AG10803 (cell line): ENCODE data around the gene FGF2.
A peak's percentile ranks its signal among the peaks of the same experiment; 100 is the strongest.

Source experiments
- DNase-seq: peaks from one replicate; pipeline ENCODE4 v3.0.0; 2010; ENCODE audit warnings: low read depth
- H3K4me3 ChIP-seq: 2 replicates; pipeline ENCODE4 v1.5.1; 2011; ENCODE audit warnings: mild to moderate bottlenecking, low read length, control low read depth
- TF ChIP-seq, protein P1 (sequence below): conservative IDR thresholded peaks from 2 replicates; pipeline ENCODE4 v1.5.1; 2011; ENCODE audit warnings: mild to moderate bottlenecking, low read length, control low read depth, inconsistent platforms

Gene FGF2

DNA sequence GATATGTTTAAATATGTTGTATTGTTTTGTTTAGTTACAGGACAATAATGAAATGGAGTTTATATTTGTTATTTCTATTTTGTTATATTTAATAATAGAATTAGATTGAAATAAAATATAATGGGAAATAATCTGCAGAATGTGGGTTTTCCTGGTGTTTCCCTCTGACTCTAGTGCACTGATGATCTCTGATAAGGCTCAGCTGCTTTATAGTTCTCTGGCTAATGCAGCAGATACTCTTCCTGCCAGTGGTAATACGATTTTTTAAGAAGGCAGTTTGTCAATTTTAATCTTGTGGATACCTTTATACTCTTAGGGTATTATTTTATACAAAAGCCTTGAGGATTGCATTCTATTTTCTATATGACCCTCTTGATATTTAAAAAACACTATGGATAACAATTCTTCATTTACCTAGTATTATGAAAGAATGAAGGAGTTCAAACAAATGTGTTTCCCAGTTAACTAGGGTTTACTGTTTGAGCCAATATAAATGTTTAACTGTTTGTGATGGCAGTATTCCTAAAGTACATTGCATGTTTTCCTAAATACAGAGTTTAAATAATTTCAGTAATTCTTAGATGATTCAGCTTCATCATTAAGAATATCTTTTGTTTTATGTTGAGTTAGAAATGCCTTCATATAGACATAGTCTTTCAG lies 68.8 kb downstream of the FGF2 start:
- TF ChIP-seq, protein P1, sequence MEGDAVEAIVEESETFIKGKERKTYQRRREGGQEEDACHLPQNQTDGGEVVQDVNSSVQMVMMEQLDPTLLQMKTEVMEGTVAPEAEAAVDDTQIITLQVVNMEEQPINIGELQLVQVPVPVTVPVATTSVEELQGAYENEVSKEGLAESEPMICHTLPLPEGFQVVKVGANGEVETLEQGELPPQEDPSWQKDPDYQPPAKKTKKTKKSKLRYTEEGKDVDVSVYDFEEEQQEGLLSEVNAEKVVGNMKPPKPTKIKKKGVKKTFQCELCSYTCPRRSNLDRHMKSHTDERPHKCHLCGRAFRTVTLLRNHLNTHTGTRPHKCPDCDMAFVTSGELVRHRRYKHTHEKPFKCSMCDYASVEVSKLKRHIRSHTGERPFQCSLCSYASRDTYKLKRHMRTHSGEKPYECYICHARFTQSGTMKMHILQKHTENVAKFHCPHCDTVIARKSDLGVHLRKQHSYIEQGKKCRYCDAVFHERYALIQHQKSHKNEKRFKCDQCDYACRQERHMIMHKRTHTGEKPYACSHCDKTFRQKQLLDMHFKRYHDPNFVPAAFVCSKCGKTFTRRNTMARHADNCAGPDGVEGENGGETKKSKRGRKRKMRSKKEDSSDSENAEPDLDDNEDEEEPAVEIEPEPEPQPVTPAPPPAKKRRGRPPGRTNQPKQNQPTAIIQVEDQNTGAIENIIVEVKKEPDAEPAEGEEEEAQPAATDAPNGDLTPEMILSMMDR, result no peak
- H3K4me3 ChIP-seq, result no peak overlapping the region
- DNase-seq, result no peak

DNA sequence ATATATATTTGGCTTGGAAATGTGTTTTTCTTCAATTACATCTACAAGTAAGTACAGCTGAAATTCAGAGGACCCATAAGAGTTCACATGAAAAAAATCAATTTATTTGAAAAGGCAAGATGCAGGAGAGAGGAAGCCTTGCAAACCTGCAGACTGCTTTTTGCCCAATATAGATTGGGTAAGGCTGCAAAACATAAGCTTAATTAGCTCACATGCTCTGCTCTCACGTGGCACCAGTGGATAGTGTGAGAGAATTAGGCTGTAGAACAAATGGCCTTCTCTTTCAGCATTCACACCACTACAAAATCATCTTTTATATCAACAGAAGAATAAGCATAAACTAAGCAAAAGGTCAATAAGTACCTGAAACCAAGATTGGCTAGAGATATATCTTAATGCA lies 69.6 kb downstream of the FGF2 start:
- H3K4me3 ChIP-seq, result no peak overlapping the region
- TF ChIP-seq, protein P1, result no peak

DNA sequence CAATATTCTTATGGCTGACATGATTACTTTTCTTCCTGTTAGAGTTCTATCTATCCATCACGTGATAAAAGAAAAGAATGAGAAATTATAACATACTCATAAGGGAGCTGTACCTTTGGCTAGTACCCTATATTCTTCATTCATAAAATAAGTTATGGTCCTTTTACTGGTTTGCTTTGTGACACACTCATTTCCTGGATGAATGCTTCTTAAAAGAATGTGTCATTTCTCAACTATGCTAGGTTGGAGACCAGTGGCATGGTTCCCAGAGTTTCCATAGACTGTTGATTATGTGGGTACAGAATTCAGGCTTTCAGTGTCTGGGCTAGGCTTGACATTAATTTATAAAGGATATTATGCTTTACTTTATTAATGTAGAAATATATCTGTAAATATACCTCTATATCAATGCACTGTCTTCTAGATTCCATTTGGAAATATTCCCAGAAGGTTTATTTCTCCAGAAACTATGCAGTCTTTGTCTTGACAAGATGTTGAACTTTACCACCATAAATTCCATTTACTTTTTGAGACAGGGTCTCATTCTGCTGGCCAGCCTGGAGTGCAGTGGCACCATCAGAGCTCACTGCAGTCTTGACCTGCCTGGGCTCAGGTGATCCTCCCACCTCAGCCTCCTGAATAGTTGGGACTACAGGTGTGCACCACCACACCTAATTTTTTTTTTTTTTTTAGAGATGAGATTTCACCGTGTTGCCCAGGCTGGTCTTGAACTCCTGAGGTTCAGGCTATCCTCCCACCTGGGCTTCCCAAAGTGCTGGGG lies 71.9 kb downstream of the FGF2 start:
- DNase-seq, result peak; percentile 91
- TF ChIP-seq, protein P1, result no peak
- no peak overlapping the region for H3K4me3 ChIP-seq

More for the DNA sequence above, 69.6 kb downstream of the FGF2 start:
- no peak for DNase-seq

- TF ChIP-seq, protein P1, result no peak
- no peak for DNase-seq
- no peak overlapping the region for H3K4me3 ChIP-seq
These were observed 73.1 kb downstream of the FGF2 start for GRCh38 chr4:122899682-122900081.

- H3K4me3 ChIP-seq, result no peak overlapping the region
- DNase-seq, result peak; percentile 39
- TF ChIP-seq, protein P1, result no peak
These were observed 73.7 kb downstream of the FGF2 start for GRCh38 chr4:122900314-122900713.

DNA sequence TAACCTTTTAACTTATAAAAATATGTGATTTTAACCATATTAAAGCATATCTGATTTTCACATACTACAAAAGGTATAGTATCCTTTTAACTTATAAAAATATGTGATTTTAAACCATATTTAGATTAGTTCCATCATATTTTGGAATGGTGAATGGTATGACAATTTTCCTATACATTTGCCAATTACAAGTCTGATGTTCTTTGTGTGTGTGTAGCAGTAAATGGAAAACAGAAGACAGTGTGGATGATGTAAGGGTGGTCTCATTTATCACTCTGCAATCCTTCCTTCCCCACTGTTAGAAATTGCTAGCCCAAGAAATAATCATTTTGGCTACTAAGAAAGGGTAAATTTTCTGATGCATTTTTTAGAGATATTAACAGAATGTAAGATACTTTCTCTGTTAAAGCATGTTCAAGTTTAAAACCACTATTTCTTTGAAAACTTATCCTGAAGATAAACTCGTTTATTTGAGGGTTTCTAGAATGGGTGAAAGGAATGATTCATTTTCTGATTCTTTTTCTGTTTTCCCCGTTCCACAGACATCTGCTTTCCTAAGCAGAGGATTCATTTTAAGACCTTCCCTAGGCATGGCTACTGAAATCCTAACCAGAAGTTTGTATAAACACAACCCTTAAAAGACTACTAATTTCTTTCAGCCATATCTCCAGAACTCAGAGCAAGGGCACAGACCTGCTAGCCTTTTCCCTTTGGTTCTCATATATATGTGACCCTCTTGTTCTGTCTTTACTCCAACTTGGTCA lies 74.8 kb downstream of the FGF2 start:
- TF ChIP-seq, protein P1, result no peak
- H3K4me3 ChIP-seq, result no peak overlapping the region
- no peak for DNase-seq
